Stimulated activated CD8-positive, alpha-beta memory T cell treated with anti-CD3 and anti-CD28 coated beads, Interleukin-4, amount 100 ng/mL, for 48 hours (primary cell): ENCODE results near the gene ARFGAP3.
"Not testable (repeated sequence)": the region's sequence is repeated elsewhere in the genome, so short reads cannot be mapped to it uniquely, and the experiment has no call there.

Source experiments
- DNase-seq: peaks from one replicate; pipeline ENCODE4 v3.0.0-alpha.2; 2020

ARFGAP3 gene

DNA sequence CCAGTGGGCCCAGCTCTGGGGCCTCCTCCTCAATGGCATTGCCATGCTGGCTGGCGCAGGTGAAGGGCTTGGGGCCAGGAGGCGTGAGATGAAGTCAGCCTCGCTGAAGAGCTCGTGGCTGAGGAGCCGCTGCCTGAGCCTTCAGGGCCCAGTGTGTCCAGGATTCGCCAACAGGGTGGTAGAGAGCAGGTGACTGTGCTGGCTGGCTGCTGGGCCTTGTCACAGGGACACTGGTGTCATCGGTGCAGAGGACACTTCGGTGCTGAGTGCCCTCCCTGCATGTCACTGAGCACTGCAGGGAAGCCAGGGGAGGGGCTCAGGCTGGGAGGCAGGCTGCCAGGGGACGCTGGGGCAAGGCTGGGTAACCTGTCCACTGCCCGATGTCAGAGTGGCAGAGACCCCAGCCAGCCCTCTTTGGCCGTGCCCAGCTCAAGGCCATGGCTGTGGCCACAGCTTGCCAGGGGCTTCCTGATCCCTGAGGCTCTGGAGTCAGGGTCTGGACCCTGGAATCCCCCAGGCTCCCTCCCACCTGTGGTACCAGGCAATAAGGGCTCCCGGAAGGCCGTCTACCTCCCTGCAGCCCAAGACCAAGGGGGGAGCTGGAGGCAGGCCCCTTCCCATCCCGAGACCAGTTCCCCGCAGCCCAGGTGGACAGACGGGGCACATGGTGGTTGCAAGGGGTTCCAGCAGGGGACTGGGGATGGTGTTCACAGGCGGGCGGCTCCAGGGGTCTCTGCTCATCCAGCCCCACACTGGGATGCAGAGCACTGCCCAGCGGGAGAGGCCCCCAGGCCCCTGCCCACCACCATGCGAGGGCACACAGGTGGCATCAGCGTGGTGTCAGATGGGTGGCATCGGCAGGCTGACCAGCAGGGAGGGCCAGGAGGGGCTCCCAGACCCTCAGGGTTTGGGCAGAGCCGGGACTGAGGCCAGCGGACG, 63.9 kb downstream of the ARFGAP3 start:
- DNase-seq = no peak

DNA sequence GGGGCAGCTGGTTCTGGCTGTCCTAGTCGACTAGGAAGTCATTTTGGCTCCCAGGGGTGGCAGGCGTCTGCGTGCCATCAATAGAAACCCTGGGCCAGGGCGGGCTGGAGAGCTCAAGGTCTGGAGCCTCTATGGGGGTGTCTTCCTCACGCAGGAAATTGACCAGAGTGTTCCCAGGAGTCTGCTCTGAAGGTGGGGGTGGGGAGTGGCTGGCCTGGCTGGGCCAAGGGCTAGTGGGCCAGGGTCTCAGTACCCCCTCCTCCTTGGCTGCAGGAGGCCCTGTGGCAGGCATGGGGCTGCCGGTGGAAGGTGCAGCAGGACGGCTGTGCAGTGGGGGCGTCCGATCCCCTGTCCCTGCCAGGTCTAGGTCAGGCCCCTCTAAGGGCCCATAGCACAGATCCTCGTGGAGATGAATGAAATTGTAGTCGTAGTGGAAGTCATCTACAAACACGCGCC, 64.6 kb downstream of the ARFGAP3 start:
- DNase-seq = no peak

DNA sequence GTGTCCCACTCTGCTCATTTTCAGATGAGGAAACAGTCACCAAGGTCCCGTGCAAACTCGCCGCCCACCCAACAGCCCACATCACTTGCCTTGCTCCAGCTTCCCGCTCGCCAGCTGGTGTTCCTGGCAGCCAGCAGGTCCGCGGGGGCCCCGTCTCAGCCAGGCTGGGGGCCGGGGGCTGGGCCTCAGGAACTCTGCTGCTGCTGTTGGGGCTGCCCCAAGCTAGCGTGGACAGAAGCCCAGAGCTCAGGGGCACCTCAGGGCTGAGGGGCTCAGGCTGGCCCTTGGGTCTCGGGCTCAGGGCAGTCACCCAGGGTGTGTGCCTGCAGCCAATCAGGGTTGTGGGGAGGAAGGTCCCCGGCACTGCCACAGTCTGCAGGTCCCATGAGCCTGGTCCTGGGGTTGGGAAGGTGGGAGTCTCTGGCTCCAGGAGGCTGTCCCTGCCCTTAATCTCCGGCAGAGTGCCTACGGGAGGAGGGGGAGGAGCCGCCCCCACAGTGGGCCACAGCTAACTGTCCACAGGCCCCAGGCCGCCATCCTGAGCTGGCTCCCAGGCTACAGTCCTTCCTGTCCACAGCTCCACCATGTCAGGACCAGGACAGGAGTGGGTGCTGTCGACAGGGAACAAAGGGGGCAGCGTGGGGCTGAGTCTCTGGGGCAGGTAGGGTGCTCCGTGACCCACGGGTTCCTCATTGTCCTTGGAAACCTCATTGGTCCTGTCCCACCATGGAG, 65.2 kb downstream of the ARFGAP3 start:
- no peak for DNase-seq

DNA sequence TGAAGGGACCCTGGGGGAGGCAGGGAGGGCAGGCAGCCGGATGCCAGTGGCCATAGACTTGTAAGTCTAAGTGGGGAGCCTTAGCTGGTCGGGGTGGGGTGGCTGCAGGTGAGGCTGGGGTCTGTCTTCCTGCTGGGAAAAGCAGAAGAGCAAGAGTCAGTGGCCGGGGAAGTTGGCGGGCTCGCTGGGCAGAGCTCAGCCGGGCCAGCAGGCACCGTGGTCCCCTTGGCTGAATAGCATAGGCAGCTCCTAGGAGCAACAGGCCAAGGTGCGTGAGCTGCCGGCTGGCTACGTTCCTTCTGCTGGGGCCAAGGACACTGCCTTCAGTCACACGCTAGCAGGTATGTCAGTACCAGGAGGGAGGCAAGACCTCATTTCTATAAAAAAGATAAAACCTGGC, 68.6 kb downstream of the ARFGAP3 start:
- no peak for DNase-seq

DNA sequence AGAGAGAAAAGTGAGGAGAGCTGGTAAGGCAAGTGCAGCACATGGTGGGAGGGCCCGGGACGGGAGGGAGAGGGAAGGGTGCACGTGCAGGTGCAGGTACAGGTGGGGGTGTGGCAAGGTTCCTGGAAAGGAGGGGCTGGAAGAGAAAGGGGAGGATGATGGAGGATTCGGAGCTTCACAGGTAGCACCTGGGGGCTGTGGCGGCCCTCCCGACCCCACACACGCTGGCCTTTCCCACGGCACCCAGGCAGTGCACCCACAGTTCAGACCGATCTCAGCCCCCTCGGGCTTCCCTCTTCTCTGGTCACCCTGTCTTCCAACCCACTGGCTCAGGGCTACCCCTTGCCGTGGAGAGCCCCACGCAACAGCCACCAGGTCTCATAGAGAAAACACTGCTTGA, 69.1 kb downstream of the ARFGAP3 start:
- DNase-seq = no peak

DNA sequence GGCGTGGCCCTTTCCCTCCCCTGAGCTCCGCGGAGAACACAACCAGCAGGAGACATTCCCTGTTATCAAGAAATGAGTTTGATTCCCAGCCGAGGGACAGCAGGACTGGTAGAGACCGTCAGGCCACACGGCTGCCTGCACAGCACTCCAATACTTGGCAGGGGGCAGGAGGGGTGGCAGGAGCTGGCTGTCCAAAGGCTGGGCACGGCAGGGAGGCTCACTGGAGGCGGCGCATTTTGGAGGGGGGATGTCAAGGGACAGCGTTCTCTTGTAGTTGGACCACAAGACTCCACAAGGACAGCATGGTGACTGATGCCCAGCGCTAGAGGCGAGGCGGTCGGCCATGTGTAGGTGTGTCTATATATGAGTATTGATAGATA, 69.7 kb downstream of the ARFGAP3 start:
- no peak for DNase-seq

DNA sequence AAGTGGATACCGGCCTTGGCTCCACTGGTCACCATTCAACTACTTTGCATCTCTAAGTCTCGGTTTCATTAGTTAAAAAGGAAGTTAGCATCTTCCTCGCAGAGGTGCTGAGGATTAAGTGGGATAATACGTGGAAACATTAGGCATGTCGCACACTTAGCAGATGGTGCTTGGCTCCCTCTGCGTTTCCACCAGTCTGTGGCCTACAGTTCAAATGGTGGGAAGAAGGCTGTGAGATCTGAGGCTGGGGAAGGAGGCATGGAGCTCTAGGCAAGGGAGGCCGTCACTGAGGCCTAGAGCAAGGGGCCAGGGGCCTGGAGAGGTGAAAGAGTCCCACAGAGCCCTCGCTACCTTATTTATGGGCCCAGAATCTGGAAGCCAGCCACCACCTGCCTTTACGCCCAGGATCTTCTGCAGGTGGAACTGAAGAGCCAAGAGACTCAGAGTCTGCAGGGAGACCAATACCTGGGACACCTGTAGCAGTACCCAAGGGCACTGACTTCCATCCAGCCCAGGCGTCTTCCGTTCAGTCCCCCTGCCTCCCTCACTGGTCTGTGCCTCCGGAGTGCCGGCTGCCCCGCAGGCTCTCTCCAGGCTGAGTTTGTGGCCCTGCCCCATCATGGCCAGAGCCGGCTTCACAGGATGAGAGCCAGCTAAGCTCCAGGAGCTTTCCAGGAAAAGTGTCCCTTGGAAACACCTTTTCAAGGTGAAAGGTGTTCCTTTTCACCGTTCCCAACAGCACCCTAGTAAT, 70.3 kb downstream of the ARFGAP3 start:
- no peak for DNase-seq

DNA sequence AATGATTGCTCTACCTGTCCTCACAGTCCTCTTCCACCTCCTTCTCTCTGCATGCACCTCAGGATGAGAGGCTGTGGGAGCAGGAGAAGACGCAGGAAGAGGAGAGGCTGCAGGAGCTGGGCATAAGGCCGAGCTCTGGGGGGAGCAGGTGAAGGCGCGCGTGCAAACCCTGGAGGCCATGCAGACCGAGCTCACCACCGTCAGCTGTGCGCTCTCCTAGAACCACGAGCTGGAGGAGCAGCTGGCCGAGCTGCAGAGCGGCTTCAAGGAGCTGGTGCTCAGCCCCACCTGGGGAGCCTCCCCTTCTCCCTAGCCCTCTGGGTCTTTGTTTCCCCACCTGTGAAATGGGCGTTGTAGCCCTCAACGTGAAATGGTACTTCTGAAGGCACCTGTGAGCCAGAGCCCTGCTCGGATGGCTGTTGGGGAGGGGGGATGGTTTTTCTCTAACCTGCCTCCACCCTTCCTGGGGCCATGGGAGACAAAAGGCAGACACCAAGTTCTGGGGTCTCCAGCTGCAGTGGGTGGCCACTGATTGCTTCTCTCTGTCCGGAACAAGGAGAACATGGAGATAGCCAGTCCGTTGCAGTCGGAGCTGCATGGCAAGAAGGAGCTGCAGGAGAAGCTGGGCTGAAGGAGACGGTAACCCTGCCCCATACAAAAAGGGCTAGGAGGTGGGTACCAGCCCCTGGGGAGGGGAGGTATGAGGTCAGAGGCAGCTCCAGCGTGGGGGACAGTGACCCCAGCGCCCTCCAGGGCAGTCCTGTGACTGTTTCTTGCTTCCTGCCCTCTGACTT, 71.2 kb downstream of the ARFGAP3 start:
- no peak for DNase-seq

DNA sequence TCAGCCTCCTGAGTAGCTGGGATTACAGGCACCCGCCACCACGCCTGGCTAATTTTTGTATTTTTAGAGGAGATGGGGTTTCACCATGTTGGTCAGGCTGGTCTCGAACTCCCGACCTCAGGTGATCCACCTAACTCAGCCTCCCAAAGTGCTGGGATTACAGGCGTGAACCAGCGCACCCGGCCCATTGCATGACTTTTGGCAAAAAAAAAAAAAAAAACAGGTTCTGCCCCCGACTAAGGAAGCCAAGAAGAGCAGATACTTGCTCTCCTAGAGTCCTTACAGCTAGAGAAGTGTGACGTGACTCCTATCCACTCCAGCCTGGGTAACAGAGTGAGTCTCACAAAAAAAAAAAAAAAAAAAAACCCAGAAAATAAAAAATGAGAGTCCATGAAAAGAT, 74.8 kb downstream of the ARFGAP3 start:
- DNase-seq = not testable (repeated sequence)

DNA sequence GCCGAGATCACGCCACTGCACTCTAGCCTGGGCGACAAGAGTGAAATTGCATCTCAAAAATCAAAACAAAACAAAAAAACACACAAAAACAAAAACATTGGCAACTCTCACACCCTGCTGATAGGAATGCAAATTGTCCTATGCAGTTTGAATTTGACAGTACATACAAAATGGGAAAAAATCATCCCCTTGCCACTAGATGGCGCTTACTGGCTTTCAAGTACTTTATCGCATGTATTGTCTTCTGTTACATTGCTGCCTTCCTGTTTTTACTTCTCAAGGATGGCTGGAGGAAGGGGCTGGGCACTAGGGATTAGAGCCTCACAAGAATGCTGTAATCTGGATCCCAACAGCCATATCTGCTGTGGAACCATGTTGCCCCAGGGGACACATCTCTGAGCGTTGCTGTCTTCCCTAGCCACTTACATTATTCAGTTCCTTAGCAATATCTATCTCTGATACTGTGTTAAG, 77.0 kb downstream of the ARFGAP3 start:
- DNase-seq = peak; percentile 48

DNA sequence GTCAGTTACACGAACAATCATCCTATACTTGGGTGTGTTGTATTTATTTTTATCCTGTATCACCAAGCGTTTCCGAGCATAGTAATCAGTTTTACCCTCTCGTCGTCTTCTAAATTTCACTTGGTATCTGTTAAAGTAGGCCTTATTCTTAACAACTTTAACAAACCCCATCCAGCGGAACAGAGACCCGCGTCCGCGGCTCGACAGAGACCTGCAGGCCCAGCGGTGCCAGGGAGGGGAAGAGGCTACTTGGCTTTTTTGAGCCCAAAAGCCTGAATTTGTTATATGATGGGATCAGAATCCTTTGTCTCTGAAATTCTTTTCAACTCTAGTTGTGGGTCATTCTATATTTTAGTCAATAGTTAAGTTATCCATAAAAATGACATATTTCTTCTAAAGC, 79.9 kb downstream of the ARFGAP3 start:
- no peak for DNase-seq

DNA sequence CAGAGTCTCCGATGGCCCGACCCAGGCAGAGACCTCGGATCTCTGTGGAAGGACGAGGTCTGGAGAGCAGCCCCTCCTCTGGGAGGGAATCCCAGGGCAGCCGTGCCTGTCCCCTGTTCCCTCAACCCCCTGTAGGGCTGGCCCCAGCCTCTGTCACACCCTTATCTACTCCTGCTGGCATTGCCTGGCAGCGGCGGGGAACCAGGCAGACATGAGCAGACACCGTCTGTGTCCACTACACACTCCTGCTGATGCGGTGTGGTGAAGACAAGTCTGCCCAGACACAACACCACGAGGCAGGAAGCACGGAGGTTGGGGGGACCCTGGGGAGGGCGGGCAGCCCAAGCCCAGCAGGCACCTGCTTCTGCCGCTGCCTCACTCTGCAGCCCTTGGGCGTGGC, 83.9 kb downstream of the ARFGAP3 start:
- DNase-seq = no peak

DNA sequence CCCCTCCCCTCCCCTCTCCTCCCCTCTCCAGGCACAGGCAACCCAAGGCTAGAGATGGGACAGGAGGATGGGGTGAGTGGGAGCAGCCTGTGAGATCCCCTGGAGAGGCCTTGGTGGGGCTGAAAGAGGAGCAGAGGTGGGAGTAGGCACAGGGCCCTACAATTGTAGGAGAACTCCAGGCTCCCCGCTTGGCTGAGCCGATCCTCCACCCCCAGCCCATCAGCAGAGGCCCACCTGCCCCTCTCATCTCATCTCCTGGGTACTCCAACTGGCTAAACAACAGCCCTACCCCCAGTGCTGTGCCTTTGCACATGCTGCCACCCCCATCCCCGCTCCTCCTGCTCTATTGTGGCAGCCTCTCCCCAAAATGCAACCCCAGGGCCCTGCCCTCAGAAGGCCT, 84.4 kb downstream of the ARFGAP3 start:
- DNase-seq = no peak

DNA sequence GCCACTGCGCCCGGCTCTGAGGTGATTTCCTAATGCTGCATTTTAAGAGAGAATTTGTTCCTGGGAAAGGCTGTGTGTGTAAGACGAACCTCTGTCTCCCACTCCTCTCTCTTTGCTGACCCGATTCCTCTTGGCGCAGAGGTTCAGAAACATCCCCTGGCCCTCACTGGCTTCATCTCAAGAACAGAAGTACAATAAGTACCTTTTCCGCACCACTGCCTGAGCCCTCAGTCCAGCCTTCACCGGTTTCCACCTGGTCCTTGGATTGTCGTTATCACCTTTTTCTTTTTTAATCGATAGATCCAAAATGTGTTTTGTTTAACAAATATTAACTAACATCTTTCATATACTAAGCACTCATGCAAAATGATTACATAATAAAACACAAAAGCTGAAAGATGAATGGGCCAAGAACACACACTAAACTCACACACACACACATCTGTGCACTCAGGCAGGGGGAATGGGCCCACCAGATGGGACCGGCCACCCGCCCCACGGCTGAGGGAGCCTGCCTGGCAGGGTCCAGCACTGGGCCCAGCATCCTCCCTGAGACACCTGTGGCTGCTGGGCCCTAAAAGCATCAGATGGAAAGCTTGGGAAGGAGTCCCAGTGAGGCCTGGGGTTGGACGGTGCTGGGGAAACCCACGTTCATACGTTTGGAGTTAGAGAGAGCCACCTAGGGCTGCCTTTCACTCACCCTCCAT, 86.0 kb downstream of the ARFGAP3 start:
- DNase-seq = no peak

DNA sequence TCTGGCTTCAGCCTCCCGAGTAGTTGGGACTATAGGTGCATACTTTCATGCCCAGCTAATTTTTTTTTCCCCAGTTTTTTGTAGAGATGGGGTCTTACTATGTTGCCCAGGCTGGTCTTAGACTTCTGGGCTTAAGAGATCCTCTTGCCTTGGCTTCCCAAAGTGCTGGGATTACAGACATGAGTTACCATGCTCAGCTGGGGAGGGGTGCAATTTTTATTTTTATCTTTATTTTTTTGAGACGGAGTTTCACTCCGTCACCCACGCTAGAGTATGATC, 86.7 kb downstream of the ARFGAP3 start:
- no peak for DNase-seq

DNA sequence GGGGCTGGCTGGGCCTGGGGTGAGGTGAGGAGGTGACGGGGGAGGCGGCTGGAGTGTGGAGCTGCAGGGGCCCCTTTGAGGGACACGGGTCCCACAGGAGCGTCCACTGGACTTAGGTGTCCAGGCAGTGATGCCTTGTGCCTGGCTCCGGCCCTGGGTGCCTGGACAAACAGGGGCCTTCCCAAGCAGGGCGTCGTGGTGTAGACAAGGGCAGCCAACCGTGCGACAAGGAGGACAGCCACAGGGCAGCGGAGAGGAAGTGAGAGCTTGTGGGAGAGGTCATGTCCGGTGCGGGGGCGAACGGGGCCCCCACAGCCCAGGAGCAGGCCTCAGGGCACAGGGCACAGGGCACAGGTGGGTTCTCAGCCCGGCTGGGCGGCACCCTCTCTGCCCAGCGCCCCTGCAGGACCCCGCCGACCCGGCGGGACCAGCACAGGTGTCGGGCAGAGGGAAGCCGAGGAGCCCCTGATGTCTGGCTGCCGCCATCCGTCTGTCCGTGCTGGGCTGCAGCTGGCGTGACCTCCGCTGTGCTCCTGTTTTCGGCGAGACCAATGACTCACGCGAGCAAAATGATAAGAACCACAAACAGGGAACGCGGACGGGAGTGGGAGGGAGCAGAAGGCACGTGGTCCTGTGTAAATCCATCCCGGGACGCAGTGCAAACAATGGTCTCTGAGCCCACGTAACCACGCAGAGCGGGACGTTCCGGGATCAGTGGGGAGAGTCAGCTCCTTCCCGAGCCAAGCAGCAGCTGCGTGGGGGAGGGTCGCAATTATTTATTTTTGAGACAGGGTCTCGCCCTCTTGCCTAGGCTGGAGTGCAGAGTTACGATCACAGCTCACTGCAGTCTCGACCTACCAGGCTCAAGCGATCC, 87.3 kb downstream of the ARFGAP3 start:
- no peak for DNase-seq

DNA sequence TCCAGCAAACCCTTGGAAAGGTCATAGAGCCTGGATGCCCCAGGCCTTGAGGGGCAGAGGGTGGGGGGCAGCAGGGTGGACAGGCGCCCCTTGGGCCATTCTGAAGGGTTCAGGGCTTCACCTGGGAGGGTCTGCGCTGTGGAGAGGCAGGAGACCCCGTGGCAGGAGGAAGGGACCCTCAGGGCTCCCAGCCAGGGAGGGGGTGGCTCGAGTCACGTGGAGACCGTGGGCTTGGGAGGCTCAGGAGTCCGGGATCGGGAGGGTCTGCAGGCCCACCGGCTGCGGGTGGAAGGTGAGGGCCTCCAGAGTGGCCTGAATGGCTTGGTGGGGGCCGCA, 87.9 kb downstream of the ARFGAP3 start:
- no peak for DNase-seq

DNA sequence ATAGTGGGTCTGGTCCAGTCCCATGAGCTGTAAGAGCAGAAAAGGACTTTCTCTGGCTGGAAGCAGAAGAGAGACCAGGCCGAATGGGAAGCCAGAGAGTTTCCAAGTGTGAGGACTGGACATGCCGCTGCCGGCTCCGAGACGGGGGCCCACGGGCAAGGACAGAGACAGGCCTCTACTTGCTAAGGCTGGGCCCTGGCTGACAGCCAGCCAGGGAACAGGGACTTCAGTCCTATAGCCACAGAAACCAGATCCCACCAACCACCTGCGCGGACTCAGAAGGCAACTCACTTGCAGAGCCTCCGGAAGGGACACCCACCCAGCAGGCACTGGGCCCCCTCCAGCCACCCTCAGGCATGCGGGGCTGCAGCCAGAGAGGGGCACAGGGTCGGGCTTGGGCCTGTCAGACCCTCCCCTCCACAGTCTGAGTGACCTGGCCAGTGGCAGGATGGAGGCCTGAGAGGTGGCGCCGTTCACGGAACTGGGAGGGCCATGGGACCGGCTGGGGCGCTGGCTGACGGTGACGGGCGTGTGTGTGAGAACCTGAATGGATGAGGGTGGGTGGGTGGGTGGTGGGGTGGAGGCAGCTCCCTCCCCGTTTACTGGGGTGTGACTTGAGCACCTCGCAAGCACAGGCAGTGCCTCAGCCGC, 88.6 kb downstream of the ARFGAP3 start:
- DNase-seq = no peak

DNA sequence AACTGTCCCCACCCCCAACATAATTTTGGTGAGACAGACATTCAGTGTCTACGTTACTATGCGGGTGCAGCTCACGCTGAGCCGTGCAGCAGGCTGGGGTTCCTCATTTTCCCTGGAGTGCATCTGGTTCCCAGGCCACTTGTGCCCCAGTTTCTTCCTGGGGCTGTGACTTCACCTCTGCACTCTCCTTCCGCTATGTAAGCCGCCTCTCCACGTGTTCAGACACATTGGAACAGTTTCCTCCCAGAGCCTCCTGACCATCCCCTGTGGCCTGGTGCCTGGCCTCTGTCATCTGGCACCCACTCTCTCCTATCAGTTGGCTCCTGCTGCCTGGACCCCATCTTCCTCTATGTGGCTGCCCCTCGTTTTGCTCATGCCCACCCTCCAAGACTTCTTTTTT, 90.2 kb downstream of the ARFGAP3 start:
- DNase-seq = no peak

DNA sequence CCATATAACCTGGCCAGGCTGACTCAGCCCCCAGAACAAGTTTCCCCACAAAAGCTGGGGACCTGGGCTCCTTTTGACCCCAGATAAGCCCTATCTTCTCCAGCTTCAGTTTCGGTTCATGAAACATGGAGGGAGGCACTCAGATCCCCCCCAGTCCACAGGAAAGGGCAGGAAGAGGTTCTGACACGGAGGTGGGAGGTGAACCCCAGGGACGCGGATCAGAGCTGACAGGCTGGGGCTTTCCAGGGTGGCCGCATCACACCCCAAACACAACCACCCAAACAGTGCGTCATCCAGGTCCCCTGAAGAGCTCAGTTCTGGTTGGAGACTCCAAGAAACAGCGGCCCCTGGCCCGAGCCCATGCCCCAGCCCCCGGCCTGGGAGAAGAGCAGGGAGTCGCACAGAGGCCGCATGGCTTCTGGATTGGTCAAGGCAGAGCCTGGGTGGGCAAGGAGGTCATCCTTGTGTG, 92.1 kb downstream of the ARFGAP3 start:
- no peak for DNase-seq
